KBM-7 (cell line): ENCODE data around the gene SETD9.

Experiments
- DNase-seq: peaks from one replicate; pipeline ENCODE4 v3.0.0-alpha.2; 2015
- in situ Hi-C: fragments of 300-500 bp; cut with MboI; formaldehyde crosslinking; loops from 2 replicates; pipeline ENCODE4 v1.14.3; 2020; ENCODE audit warnings: low sequenced_read_pairs, low pct_unique_long_range_greater_than_20kb, mixed read lengths

The SETD9 gene

DNA sequence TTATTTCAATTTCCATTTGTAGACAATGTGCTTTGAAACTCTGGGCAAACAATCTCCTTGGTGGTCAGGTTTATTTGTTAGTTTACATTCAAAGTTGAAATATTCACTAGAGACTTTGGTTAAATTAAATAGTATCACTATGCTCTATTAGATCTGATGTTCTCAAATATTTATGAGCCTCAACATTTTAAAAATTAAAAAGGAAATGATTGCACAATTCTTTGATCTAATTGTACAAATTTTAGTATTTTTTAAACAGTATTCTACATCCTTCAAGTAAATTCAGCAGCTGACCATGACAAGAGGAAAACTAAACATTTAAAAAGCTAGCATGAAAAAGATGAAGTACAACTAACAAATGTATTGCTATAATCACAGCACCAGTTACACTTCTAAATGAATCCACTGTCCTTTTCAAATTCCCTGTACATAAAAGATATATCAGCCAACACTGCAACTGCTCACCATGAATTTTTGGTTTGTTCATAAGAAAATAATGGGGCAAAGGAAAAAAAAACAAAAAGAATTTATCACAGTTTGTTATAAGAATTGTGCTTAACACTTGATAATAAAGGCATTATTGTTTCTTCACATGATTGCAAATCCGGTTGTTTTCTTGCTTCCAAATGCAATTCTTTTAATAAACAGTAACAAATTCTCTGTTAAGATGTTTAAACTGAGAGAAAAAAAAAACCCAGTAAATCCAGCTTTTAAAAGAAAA lies 10.7 kb downstream of the SETD9 start:
- no peak for DNase-seq
- in situ Hi-C loops: no loop called here

DNA sequence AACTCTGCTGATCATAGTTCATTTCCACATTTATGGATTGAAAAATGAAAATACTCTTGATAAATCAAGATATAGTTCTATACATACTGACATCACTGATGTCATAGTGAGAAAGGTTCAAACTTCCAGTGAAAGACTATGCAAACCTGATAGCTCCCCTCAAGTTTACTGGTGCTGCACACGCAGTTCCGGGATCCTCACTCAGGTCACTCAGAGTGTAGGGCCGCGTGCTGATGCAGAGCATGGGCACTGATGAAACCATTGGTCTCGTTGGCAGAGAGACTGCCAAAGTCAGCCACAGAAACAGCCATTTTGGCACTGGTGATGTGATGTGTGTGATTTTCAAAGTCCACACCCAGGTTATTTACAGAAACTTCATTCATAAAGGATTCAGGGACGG lies 13.5 kb downstream of the SETD9 start:
- no peak for DNase-seq
- in situ Hi-C loops: no loop called here

DNA sequence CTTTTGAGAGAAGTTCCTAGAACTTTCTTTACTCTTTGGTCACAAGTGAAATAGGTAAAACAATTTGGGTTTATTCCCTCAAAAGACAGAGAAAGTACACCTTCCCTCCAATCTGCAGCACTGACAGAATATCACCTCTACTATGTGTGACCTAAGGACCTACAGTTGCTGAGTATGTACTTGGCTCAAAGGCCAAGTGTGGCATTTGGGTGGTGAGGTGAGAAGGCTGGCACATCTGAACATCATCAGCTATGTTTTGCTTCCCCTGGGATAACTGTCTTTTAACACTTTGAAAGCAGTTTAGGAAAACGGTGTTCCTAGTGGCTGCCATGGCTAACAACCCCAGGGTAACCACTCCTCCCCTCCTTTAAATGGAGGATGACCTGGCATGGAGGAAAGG lies 24.9 kb downstream of the SETD9 start:
- no peak for DNase-seq
- in situ Hi-C loops: no loop called here

DNA sequence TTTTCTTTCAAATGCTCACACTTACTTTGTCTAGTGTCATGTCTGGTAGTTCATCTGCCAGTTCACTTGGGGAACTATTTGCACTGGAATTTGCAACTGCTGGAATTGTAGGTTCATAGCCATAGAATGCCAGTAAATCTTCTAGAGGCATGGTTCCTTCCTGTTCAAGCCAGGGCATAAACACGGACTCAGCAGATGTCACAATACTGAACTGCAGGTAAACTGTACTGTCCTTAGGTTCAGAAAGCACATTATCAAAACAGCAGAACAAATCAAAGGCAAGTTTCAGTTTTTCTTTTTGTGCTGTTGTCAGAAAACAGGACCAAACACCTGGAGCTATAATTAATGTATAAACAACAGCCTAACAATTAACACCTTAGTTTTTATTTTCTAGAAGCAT lies 29.5 kb downstream of the SETD9 start:
- no peak for DNase-seq
- in situ Hi-C loops: no loop called here

DNA sequence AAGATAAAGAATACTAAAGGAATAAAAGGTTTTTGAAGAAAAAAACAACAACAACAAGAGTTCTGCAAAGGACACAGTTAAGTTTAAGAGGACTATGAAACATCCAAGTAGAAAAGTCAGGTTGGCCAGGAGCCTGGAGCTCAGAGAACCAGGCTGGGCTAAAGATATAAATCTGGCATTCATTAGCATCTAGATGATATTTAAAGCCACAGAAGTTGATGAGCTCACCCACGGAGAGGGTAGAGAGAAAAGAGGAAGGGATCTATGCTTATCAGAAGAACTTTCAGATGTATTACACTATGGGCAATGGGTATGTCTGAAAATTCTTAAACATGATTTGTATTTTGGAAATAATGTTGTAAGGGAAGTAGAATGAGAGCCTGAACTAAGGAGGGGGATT lies 32.6 kb downstream of the SETD9 start:
- in situ Hi-C loops: no loop called here

DNA sequence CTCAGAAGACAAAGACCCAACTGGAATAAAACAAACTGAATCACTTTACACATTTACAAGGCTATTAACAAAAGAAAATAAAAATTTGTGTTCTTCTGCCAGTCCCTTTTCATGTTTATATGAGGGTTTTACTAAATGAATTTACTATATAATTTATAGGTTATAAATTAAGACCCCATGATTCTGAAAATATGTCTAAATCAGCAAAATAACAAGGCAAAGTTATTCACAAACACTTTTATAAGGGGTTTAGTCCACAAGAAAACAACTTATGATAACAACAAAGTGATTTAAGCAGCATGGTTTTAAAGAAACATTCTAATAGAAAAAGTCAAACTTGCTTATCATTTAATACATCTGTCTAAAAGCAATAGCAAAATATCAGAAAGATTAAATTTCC lies 37.7 kb downstream of the SETD9 start:
- in situ Hi-C loops: no loop called here
- DNase-seq: no peak

More for the DNA sequence above, 32.6 kb downstream of the SETD9 start:
- peak; percentile 27 for DNase-seq

DNA sequence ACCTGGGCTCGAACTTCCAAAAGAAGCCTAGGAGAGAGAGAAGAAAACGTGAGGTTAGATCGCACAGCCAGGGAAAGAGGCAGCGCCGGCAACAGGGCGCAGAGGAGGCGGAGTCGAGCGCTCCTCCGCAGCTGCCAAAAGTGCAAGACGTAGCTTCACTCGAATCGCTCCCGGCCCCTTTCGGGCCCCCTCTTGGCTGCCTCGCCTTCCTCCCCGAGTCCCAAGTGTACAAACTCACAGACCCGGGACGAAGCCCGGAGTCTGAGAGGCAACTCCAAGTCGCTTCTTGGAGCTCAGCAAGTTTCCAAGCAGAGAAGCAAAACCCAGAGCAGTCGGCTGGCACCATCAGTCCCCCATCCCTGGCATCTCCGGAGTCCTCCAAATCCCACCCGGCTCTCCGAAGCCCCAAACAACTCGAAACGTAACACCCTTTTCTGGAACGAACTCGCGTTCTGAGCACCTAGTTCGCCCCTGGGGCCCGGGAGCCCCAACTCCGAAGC lies 41.3 kb downstream of the SETD9 start:
- DNase-seq: peak; percentile 77
- in situ Hi-C loops: no loop called here

DNA sequence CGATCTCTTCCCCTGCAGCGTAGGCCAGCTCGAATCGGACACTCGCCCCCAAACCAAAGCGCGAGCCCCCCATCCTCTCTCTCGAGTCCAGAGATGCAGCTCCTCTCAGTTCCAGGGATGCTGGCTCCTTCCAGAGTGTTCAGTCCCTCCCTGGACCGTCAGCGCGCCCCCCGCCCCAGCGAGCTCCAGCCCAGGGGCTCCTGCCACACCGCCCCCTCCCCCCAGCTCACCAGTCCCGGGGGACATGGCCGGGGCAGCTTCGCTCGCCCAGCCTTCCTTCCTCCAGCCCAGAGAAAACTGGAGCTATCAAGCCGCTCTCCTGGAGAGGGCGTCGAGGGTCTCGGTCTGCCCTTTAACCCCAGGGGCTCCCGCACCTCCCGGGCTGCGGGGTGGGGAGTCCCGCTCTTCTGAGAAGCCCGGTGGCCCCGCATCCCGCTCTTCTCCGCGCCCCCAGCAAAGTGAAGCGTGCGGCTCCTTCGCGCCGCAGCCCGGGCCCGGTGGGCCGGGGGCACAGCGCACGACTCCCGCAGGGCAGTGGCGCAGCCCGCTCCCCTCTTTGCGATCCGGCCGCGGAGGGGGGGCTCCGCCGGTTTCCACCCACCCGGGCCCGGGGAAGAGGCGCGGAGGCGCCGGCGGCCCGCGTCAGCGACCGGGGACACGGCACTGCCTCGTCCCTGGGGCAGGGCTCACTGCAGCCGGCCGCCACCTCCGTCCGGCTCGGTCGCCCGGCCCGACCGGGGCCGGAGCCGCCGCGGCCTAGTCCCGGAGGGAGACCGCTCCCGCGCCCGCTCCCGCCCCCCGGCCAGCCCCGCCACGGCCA lies 41.9 kb downstream of the SETD9 start:
- peak; percentile 43 for DNase-seq
- in situ Hi-C loops: no loop called here

DNA sequence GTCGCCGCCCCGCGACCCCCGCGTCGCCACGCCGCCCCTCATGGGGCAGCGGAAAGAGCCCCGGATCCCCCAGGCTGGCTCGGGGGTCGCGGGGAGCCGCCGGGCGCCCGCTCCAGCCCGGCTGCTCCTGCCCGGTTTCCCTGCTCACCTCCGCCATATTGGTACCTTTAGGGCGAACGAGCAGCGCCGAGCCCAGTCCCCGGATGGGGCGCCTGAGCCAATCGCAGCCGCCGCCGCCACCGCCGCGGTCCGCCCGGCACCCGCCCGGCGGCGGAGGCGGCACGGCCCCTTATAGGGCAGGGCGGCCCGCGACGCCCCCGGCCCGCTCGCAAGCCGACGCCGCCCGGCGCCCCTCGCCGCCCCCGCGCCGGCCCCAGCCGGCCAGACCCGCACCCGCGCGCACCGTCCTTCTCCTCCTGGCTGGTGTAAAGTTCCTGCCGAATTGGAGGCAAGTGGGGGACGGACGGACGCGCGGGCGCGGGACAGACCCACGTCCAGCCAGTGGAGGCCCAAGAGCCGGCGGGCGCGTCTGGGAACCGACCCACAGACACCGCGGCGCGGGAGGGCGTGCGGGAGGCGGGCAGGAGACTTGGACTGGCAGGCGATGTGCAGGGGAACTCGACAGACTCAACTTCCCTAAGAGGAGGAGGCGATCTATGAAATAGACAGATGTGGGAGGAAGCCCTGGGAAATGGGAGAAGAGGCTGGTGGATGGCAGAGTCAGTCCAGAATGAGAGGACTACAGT lies 42.7 kb downstream of the SETD9 start, which contains the start of gene MIER3:
Gene MIER3 (minus strand): TSS at position 178 of the 746 bp plus-strand sequence. CDS start 21 bp downstream, at position 157.
- peak; percentile 62 for DNase-seq
- in situ Hi-C loops: no loop called here

DNA sequence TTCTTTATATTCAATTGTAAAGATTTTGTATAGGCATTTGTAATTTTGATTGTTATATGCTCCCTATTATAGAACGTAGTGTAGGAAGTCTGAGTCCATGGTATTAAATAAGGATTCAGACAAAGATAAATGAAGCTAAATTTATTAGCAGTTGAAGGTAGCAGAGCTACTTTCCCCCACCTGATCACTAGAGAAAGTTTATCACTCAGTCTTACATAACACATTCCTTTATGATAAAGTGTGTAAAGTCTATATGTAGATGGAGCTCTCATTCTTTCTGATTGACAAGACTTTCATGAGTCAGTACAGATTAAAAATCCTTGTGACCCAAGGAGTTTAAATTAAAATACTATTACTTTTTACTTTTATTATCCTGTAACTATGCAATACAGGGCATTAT lies 44.9 kb downstream of the SETD9 start:
- in situ Hi-C loops: no loop called here
- DNase-seq: no peak

DNA sequence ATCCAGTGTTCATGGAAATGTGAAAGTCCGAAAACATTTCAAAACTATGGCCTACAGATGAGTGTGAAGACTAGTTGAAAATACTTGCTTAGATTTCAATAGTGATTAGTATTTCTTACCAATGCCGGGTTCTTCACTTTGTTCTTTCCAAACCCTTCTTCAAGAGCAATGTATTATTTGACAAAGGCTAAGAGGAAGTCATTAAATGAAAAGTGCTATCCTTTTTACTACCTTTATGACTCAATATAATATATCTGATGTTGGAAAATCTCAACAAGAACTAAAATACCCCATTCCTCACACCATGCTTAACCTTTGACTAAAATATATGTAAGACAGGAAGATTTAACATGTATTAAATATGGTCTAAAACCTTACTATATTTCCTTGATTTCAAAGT lies 49.2 kb downstream of the SETD9 start:
- in situ Hi-C loops: no loop called here

DNA sequence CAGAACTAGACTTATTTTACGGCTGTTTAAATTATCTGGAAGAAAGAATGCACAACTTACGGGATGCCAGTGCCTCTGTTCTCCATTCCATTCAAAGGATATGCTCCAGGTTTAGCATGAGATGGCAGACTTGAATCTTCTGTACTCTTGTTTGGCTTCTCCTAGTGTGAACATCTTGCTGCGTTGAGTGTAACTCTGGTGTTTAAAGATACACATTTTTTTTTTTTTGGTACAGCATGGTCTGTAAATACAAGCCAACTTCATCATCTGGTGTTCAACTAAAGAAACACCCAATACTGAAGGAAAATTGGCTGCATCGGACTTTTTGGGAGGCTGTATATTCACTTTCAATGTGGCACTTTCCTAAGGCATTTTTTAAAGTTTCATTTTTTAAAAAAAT lies 49.9 kb downstream of the SETD9 start:
- in situ Hi-C loops: no loop called here
- DNase-seq: no peak

More for the DNA sequence above, 49.2 kb downstream of the SETD9 start:
- no peak for DNase-seq

DNA sequence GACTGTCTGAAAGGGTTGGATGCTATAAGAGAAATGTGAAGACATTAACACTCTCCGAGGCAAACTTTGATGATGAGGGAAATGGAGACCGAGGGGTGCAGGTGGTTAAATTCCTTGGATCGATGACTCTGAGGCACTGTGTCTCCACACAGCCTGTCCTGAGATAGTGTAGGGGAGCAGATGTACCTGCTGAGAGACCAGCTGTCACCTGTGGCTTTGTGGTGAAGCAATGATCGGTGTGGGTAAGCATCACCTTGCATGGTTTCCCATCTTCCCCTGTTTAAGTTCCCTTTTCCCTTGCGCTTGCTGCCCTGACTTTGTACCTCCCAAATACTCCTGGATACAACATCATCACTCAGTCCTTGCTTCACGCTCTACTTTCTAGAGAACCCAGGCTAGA lies 52.4 kb downstream of the SETD9 start:
- DNase-seq: no peak
- in situ Hi-C loops: no loop called here

DNA sequence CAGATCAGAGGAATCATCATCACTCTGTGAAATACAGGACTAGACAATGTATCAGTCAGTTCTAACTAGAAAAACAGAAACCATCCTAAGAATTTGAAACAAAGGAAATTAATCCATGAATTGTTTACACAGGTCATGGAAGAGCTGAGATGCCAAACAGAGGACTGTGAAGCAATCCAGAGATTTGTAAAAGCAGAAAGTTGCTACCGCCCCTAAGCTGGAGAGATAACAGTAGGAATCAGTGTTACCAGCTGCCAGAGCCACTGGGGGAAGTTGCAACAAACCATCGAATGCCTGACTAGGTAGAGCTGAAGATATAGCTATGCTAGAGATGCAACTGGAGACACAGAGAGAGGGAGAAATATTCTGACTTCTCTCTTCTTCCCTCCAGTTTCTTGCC lies 52.9 kb downstream of the SETD9 start:
- DNase-seq: no peak
- in situ Hi-C loops: no loop called here

DNA sequence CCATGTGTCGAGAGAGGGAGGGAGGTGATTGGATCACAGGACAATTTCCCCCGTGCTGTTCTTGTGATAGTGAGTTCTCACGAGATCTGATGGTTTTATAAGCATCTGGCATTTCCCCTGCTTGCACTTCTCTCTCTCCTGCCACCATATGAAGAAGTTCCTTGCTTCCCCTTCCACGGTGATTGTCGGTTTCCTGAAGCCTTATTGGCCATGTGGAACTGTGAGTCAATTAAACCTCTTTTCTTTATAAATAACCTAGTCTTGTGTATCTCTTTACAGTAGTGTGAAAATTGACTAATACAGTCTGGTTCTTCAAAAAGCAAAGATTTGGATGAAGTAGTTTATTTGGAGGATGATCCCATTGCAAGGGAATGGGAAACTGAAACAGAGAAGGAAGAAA lies 53.9 kb downstream of the SETD9 start:
- peak; percentile 61 for DNase-seq
- in situ Hi-C loops: no loop called here

DNA sequence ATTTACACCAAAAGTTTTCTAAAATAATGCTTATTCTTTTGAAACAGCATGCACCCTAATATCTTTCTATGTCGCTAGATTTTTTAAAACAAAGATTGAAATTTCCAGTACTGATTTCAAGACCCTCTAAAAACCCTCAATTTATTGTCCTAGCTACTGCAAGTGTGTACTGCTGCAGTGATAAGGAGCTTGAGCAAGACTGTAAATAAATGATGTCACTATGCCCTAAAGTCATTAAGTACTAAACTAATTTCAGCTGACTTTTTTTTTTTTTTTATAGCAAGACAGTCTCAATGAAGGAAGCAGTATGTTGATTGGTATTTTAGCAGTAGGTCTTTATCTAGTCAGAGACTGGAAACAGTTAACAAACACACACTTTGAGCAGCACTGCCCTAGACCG lies 54.8 kb downstream of the SETD9 start:
- no peak for DNase-seq
- in situ Hi-C loops: no loop called here
